K562 (cell line): ENCODE results near the gene NR1H2. TPM values are rescaled to one million over a fixed set of nuclear protein-coding genes. Genes with fewer than 3 reads are reported as not detected.

Experiments used
- ARID1B ChIP-seq: fragments of 450-650 bp; IDR thresholded peaks from 2 replicates; pipeline ENCODE4 v1.6.1; 2016; ENCODE audit warnings: antibody characterized with exemption, mild to moderate bottlenecking, inconsistent platforms
- ATF1 ChIP-seq, 2 experiments: fragments of 450-650 bp in 1 of 2; IDR thresholded peaks; 2 replicates each; pipeline ENCODE4 v1.6.1; 2016; ENCODE audit warnings: missing compliant biosample characterization in 1 of 2, missing genetic modification characterization in 1 of 2
- CHD4 ChIP-seq: fragments of 200-600 bp; sonication (generic); IDR thresholded peaks from 3 replicates; pipeline ENCODE4 v1.6.1; 2012; ENCODE audit warnings: low read depth, mild to moderate bottlenecking, mixed read lengths, low read length, inconsistent platforms; ENCODE audit not compliant: insufficient read depth, insufficient replicate concordance, poor library complexity, severe bottlenecking
- FOXJ2 ChIP-seq: fragments of 200-800 bp; sonication (Bioruptor generic); IDR thresholded peaks from 2 replicates; pipeline ENCODE4 v1.6.1; 2016; ENCODE audit warnings: missing genetic modification characterization, missing compliant biosample characterization
- FOXJ3 ChIP-seq: sonication (generic); formaldehyde crosslinking; IDR thresholded peaks from 2 replicates; pipeline ENCODE4 v1.4.0; 2020; ENCODE audit warnings: mild to moderate bottlenecking, missing genetic modification reagents
- GATAD2B ChIP-seq: fragments of 450-650 bp; IDR thresholded peaks from 2 replicates; pipeline ENCODE4 v1.6.1; 2017; ENCODE audit warnings: mild to moderate bottlenecking, borderline replicate concordance
- MED1 ChIP-seq: sonication (generic); formaldehyde crosslinking; IDR thresholded peaks from 2 replicates; pipeline ENCODE4 v1.8.1; 2023; ENCODE audit warnings: missing genetic modification reagents, borderline replicate concordance
- MEF2D ChIP-seq: conservative IDR thresholded peaks from 2 replicates; pipeline ENCODE4 v1.6.1; 2016; ENCODE audit warnings: low read depth, missing genetic modification characterization, missing compliant biosample characterization
- NR3C1 ChIP-seq: sonication (generic); formaldehyde crosslinking; IDR thresholded peaks from 2 replicates; pipeline ENCODE4 v1.8.1; 2022; ENCODE audit warnings: missing genetic modification reagents
- NR4A1 ChIP-seq, 2 experiments: fragments of 250-450 bp in 1 of 2; fragments of 450-650 bp in 1 of 2; sonication (Bioruptor Pico) in 1 of 2; IDR thresholded peaks; 2 replicates each; pipeline versions ENCODE4 v1.4.0 to v1.6.1; 2016 to 2020; ENCODE audit warnings: mild to moderate bottlenecking in 2 of 2, missing compliant biosample characterization in 1 of 2, missing genetic modification characterization in 1 of 2, moderate library complexity in 1 of 2
- TAF7 ChIP-seq: fragments of 450-650 bp; IDR thresholded peaks from 2 replicates; pipeline ENCODE4 v1.6.1; 2016; ENCODE audit warnings: missing genetic modification characterization, missing compliant biosample characterization
- TRIM24 ChIP-seq, 2 experiments: fragments of 450-650 bp; IDR thresholded peaks; 2 replicates each; pipeline ENCODE4 v1.6.1; 2016
- YY1 ChIP-seq, 3 experiments: IDR thresholded peaks; 2 replicates each; pipeline ENCODE4 v1.6.1; 2011; ENCODE audit warnings: low read length in 2 of 3, mild to moderate bottlenecking in 2 of 3, moderate library complexity in 2 of 3, borderline replicate concordance in 1 of 3, control low read depth in 1 of 3, low read depth in 1 of 3; ENCODE audit not compliant: insufficient read depth in 3 of 3, insufficient replicate concordance in 2 of 3, control insufficient read depth in 1 of 3, insufficient read length in 1 of 3; ENCODE audit errors: extremely low read depth in 1 of 3
- ZNF12 ChIP-seq: sonication (generic); formaldehyde crosslinking; IDR thresholded peaks from 2 replicates; pipeline ENCODE4 v1.4.0; 2020; ENCODE audit warnings: mild to moderate bottlenecking, missing genetic modification reagents
- ZNF263 ChIP-seq: sonication (generic); formaldehyde crosslinking; IDR thresholded peaks from 2 replicates; pipeline ENCODE4 v1.8.0; 2022; ENCODE audit warnings: mild to moderate bottlenecking, missing genetic modification reagents, borderline replicate concordance
- ZNF445 ChIP-seq: fragments of 250-450 bp; sonication (Bioruptor Pico); IDR thresholded peaks from 2 replicates; pipeline ENCODE4 v1.4.0; 2020; ENCODE audit warnings: low read depth, mild to moderate bottlenecking, moderate library complexity
- ZNF696 ChIP-seq: fragments of 250-450 bp; sonication (Bioruptor Pico); conservative IDR thresholded peaks from 2 replicates; pipeline ENCODE4 v1.4.0; 2020; ENCODE audit warnings: mild to moderate bottlenecking, moderate library complexity
- polyA plus RNA-seq, 8 experiments: library from polyadenylated mRNA; depleted of rRNA in 4 of 8; stranded (reverse) in 5 of 8; unstranded in 3 of 8; fragments of >200 nt; fragmentation: Nextera tagmentation in 2 of 8; fragmentation: Illumina TruSeq in 1 of 8; extraction: Ambion mirVana in 2 of 8; extraction: Trizol in 1 of 8; gene quantifications; 2 replicates each; pipeline versions ENCODE4 v1.2.1 to v1.2.3, GENCODE V29; 2011 to 2014; ENCODE audit warnings: inconsistent platforms in 1 of 8, missing spikeins in 1 of 8
- total RNA-seq, 7 experiments: library from RNA; depleted of rRNA in 6 of 7; stranded (reverse); fragments of >200 nt in 6 of 7; fragmentation: Illumina TruSeq in 2 of 7; extraction: Trizol in 2 of 7; gene quantifications; 2 replicates each; pipeline versions ENCODE4 v1.2.1 to v1.2.3, GENCODE V29; 2011 to 2021; ENCODE audit warnings: low replicate concordance in 1 of 7
- TF ChIP-seq, protein P1 (sequence below): IDR thresholded peaks from 2 replicates; pipeline ENCODE4 v1.6.1; 2011; ENCODE audit not compliant: insufficient read length; ENCODE audit errors: extremely low read depth
- TF ChIP-seq, protein P2 (sequence below): IDR thresholded peaks from 2 replicates; pipeline ENCODE4 v1.6.1; 2016; ENCODE audit warnings: missing genetic modification characterization, missing compliant biosample characterization
- TF ChIP-seq, protein P3 (sequence below): fragments of 450-650 bp; formaldehyde crosslinking; IDR thresholded peaks from 2 replicates; pipeline ENCODE4 v1.4.0; 2020; ENCODE audit warnings: mild to moderate bottlenecking, moderate library complexity

Gene NR1H2
- total and polyA plus RNA-seq, 9 of the 15 experiments (the other 6 are each of a cell fraction or from before 2014, with no cell fraction given) = 0.11 to 73.8 (median 24.0) TPM

DNA sequence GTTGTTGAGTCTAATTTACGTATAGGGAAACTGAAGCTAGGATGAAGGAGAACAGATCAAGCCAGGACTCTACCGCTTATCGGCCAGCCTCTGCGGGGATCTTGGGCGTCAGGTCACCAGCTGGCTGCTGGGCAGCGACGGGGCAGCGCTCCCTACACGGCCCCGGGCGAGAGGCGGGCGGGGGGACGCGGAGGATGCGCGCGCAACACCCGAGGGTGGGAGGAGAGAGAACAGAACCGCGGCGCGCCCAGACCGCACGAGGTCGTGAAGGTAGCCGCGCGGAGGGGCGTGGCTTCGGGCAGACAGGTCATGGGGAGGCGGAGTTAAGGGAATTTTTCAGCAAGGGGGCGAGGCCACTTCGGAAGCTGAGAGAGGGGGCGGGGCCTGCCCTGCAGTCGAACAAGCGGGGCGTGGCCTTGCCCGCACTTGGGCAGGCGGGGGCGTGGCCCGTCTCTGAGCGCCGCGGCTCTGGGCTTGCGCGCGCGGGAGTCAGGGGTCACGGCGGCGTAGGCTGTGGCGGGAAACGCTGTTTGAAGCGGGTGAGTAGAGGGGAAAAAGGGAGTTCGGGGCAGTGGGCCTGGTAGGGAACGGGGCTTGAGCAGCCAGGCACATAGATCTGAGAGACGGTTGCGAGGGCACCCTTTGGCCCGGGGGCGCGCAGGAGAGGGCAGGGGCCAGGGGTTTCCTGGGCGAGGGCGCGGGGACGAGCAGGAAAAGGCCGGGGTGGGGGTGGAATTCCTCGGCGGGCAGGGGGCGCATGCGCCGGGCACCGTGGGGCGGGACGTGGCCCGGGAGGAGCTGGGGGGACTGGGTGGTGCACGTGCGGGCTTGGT lies 7.8 kb downstream of the NR1H2 start, which contains the start of gene POLD1 (continued):
- TF ChIP-seq, protein P1, sequence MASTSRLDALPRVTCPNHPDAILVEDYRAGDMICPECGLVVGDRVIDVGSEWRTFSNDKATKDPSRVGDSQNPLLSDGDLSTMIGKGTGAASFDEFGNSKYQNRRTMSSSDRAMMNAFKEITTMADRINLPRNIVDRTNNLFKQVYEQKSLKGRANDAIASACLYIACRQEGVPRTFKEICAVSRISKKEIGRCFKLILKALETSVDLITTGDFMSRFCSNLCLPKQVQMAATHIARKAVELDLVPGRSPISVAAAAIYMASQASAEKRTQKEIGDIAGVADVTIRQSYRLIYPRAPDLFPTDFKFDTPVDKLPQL = no peak
- TF ChIP-seq CHD4 (no peak), MEF2D (tag) (no peak), ZNF696 (no peak), NR3C1 (CRISPR knock-in tag) (no peak), ZNF445 (CRISPR knock-in tag) (no peak; the same call in 1 of the 2 replicates), MED1 (CRISPR knock-in tag) (no peak), ZNF263 (CRISPR knock-in tag) (no peak; the same call in 1 of the 2 replicates), GATAD2B (no peak), FOXJ3 (CRISPR knock-in tag) (no peak), TAF7 (tag) (no peak), TRIM24 (IDR thresholded peaks at IDR 0.05) (0 out of 4 replicates have a peak, but pooled peaks have one; percentile 15 to 23), ZNF12 (CRISPR knock-in tag) (no peak; the same call in 1 of the 2 replicates), NR4A1 (CRISPR knock-in tag; IDR thresholded peaks at IDR 0.05) (peak; percentile 62; the same call in 1 of the 2 replicates), NR4A1 (tag; IDR thresholded peaks at IDR 0.05) (0 out of 2 replicates have a peak, but pooled peaks have one; percentile 5), ATF1 (CRISPR knock-in tag; IDR thresholded peaks at IDR 0.05) (no peak), ATF1 (tag; IDR thresholded peaks at IDR 0.05) (peak; percentile 73), FOXJ2 (tag) (no peak), YY1 (IDR thresholded peaks at IDR 0.05; ENCODE audit: borderline replicate concordance in 1 of 3, control insufficient read depth in 1 of 3, extremely low read depth in 1 of 3, insufficient read depth in 3 of 3, insufficient read length in 1 of 3, insufficient replicate concordance in 2 of 3, low read depth in 1 of 3, low read length in 2 of 3) (no peak), ARID1B (no peak)
- TF ChIP-seq, protein P2, sequence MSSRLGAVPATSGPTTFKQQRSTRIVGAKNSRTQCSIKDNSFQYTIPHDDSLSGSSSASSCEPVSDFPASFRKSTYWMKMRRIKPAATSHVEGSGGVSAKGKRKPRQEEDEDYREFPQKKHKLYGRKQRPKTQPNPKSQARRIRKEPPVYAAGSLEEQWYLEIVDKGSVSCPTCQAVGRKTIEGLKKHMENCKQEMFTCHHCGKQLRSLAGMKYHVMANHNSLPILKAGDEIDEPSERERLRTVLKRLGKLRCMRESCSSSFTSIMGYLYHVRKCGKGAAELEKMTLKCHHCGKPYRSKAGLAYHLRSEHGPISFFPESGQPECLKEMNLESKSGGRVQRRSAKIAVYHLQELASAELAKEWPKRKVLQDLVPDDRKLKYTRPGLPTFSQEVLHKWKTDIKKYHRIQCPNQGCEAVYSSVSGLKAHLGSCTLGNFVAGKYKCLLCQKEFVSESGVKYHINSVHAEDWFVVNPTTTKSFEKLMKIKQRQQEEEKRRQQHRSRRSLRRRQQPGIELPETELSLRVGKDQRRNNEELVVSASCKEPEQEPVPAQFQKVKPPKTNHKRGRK (tag) = no peak
- TF ChIP-seq, protein P3, sequence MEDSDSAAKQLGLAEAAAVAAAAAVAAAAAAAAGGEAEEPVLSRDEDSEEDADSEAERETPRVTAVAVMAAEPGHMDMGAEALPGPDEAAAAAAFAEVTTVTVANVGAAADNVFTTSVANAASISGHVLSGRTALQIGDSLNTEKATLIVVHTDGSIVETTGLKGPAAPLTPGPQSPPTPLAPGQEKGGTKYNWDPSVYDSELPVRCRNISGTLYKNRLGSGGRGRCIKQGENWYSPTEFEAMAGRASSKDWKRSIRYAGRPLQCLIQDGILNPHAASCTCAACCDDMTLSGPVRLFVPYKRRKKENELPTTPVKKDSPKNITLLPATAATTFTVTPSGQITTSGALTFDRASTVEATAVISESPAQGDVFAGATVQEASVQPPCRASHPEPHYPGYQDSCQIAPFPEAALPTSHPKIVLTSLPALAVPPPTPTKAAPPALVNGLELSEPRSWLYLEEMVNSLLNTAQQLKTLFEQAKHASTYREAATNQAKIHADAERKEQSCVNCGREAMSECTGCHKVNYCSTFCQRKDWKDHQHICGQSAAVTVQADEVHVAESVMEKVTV (CRISPR knock-in tag) = 0 out of 2 replicates have a peak, but pooled peaks have one; percentile 2
